B cell (primary cell): ENCODE data around the gene KIAA0232. TPM values are rescaled to one million over a fixed set of nuclear protein-coding genes. Genes with fewer than 3 reads are reported as not detected.
"Not testable (repeated sequence)": the region's sequence is repeated elsewhere in the genome, so short reads cannot be mapped to it uniquely, and the experiment has no call there.

Source experiments
- ATAC-seq: fragments of 200-7000 bp; cut with Tn5 transposase; one replicate; pipeline ENCODE4 v1.10.0; 2021; ENCODE audit warnings: low read depth, mild to moderate bottlenecking, moderate number of reproducible peaks, moderate library complexity
- CTCF ChIA-PET: fragments of 350-600 bp; sonication (Branson Sonifier 250); formaldehyde crosslinking; loops from one replicate; lab custom pipeline; 2021; ENCODE audit warnings: antibody characterized with exemption, inconsistent platforms; lab: Charles Lee
- POLR2A ChIA-PET: fragments of 350-600 bp; sonication (Branson Sonifier 250); formaldehyde crosslinking; loops from one replicate; lab custom pipeline; 2021; ENCODE audit warnings: antibody characterized with exemption; lab: Charles Lee
- DNase-seq: peaks from one replicate; pipeline ENCODE4 v3.0.0; 2013
- H2AFZ ChIP-seq: 2 replicates; pipeline ENCODE4 v1.6.1; 2012; ENCODE audit warnings: mild to moderate bottlenecking, low read depth, low read length; ENCODE audit not compliant: insufficient read depth, poor library complexity, severe bottlenecking
- H3K27ac ChIP-seq, 2 donors: 1 replicate in 1 of 2; 2 replicates in 1 of 2; pipeline ENCODE4 v1.5.1; 2012 to 2013; ENCODE audit warnings: low read length in 2 of 2, mild to moderate bottlenecking in 2 of 2, moderate library complexity in 1 of 2
- H3K27me3 ChIP-seq, 4 experiments: fragments of 200-600 bp in 1 of 4; sonication (generic) in 1 of 4; replicated peaks in 1 of 4; 1 replicate in 2 of 4; 2 replicates in 2 of 4; pipeline versions ENCODE4 v1.6.1 to v1.7.0; 2013 to 2016; ENCODE audit warnings: low read length in 3 of 4, mild to moderate bottlenecking in 2 of 4, mixed read lengths in 1 of 4, moderate library complexity in 1 of 4; ENCODE audit not compliant: insufficient read depth in 4 of 4, control insufficient read depth in 3 of 4; ENCODE audit errors: control extremely low read depth in 1 of 4
- H3K36me3 ChIP-seq, 2 experiments: replicated peaks in 1 of 2; 1 replicate in 1 of 2; 2 replicates in 1 of 2; pipeline versions ENCODE4 v1.6.1 to v1.7.1; 2013; ENCODE audit warnings: low read length in 1 of 2; ENCODE audit not compliant: insufficient read depth in 2 of 2, control insufficient read depth in 1 of 2; ENCODE audit errors: control extremely low read depth in 1 of 2, extremely low read depth in 1 of 2
- H3K4me1 ChIP-seq, 2 donors: fragments of 200-600 bp in 1 of 2; sonication (generic) in 1 of 2; 1 replicate in 1 of 2; 2 replicates in 1 of 2; pipeline versions ENCODE4 v1.5.1 to v1.6.1; 2013 to 2017; ENCODE audit warnings: low read length in 2 of 2; ENCODE audit not compliant: control insufficient read depth in 2 of 2, insufficient read depth in 2 of 2
- H3K4me2 ChIP-seq: replicated peaks from 2 replicates; pipeline ENCODE3; 2012; ENCODE audit warnings: mild to moderate bottlenecking, low read depth, low read length; ENCODE audit not compliant: poor library complexity, severe bottlenecking
- H3K4me3 ChIP-seq, 5 experiments: fragments of 200-600 bp in 1 of 5; sonication (generic) in 1 of 5; 1 replicate in 3 of 5; 2 replicates in 2 of 5; pipeline versions ENCODE4 v1.5.1 to v1.7.0; 2011 to 2016; ENCODE audit warnings: low read length in 4 of 5, mild to moderate bottlenecking in 4 of 5, low read depth in 2 of 5, control low read depth in 1 of 5, moderate library complexity in 1 of 5; ENCODE audit not compliant: insufficient read depth in 1 of 5; ENCODE audit errors: control extremely low read depth in 1 of 5, extremely low read depth in 1 of 5
- H3K79me2 ChIP-seq: fragments of 200-600 bp; sonication (generic); one replicate; pipeline ENCODE4 v1.6.0; 2016; ENCODE audit warnings: low read length; ENCODE audit not compliant: control insufficient read depth, insufficient read depth
- H3K9ac ChIP-seq: fragments of 200-600 bp; sonication (generic); 2 replicates; pipeline ENCODE4 v1.6.1; 2017; ENCODE audit warnings: mild to moderate bottlenecking, low read length, moderate library complexity
- H3K9me3 ChIP-seq, 3 donors: one replicate each; pipeline versions ENCODE4 v1.6.1 to v1.7.1; 2013; ENCODE audit warnings: low read length in 2 of 3; ENCODE audit not compliant: control insufficient read depth in 2 of 3, insufficient read depth in 1 of 3; ENCODE audit errors: control extremely low read depth in 1 of 3
- H4K20me1 ChIP-seq: 2 replicates; pipeline ENCODE4 v1.6.0; 2012; ENCODE audit warnings: mild to moderate bottlenecking, low read length; ENCODE audit not compliant: insufficient read depth, control insufficient read depth, poor library complexity, severe bottlenecking
- H3K27ac Mint-ChIP-seq: one replicate; pipeline ENCODE4 v1.8.0; 2021; ENCODE audit warnings: mixed read lengths
- H3K27me3 Mint-ChIP-seq: one replicate; pipeline ENCODE4 v1.8.0; 2021; ENCODE audit warnings: mixed read lengths
- H3K4me1 Mint-ChIP-seq: one replicate; pipeline ENCODE4 v1.8.0; 2021; ENCODE audit warnings: mixed read lengths
- H3K4me3 Mint-ChIP-seq: one replicate; pipeline ENCODE4 v1.8.0; 2021; ENCODE audit warnings: mixed read lengths
- H3K9me3 Mint-ChIP-seq: one replicate; pipeline ENCODE4 v1.8.0; 2022; ENCODE audit warnings: mixed read lengths; ENCODE audit not compliant: insufficient read depth
- EZH2 ChIP-seq: IDR thresholded peaks from 2 replicates; pipeline ENCODE4 v1.6.1; 2012; ENCODE audit warnings: borderline replicate concordance, low read depth, mild to moderate bottlenecking, moderate library complexity, low read length; ENCODE audit not compliant: insufficient read depth, poor library complexity, severe bottlenecking
- WGBS: methylation state at CpG from one replicate; pipeline ENCODE4 v1.1.5; 2013; ENCODE audit warnings: missing lambda C conversion rate; ENCODE audit not compliant: insufficient coverage; 5-methylcytosine and 5-hydroxymethylcytosine counted together
- intact Hi-C: fragments of 100-400 bp; cut with micrococcal nuclease; formaldehyde crosslinking; loops from one replicate; pipeline ENCODE4 v1.10.0; 2022
- polyA plus RNA-seq: library from polyadenylated mRNA; depleted of rRNA; stranded (reverse); fragments of >200 nt; gene quantifications from 2 replicates; pipeline ENCODE4 v1.2.3, GENCODE V29; 2012
- total RNA-seq, 2 donors: library from RNA; stranded (reverse); fragments of 120-200 nt in 1 of 2; gene quantifications; 1 replicate in 1 of 2; 2 replicates in 1 of 2; pipeline versions ENCODE4 v1.2.3 to v1.2.4, GENCODE V29; 2013 to 2022
- TF ChIP-seq, protein P1 (sequence below): fragments of 200-600 bp; IDR thresholded peaks from one replicate; pipeline ENCODE4 v1.8.0; 2022; ENCODE audit warnings: antibody characterized with exemption, mild to moderate bottlenecking

KIAA0232 gene
- total and polyA plus RNA-seq, 2 donors (not counting 1 experiment from before 2014, with no cell fraction given), result 2.9 to 20.8 TPM

DNA sequence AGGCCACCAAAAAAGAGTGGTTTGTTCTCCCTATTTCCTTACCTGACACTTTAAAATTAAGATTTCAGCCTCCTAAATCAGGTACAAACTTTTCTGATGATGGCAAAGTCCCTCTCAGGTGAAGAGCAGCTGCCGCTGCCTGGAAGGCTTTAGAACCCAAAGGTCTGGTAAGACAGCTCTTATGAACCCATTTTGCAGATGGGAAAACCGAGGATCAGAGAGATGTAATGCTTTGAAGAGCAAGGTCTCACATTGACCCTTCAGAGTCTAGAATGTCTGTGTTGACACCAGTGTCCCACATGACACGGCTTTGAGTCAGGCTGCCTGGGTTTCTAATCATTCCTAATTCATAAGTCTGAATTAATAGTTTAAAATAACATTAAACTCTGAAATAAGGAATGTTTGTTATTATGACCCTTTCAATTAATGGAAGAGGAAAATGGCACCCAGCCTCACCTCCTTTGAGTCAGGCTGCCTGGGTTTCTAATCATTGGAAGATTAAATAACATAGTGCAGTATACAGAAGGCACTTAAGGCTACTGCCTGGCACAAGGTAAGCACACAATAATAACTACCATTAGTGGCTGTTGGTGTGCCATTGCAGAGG lies 27.9 kb upstream of the KIAA0232 start:
- ATAC-seq (no peak), DNase-seq (no peak)
- Mint-ChIP-seq H3K4me3 (no peak overlapping the region), H3K27me3 (peaks cover 3% of the 10 kb centered on the region), H3K9me3 (no peaks in the 10 kb centered on the region), H3K4me1 (no peaks in the 10 kb centered on the region), H3K27ac (no peak overlapping the region)
- H2AFZ ChIP-seq, result no peak overlapping the region
- H3K27me3 ChIP-seq, result no peaks in the 10 kb centered on the region
- H3K79me2 ChIP-seq, result no peaks in the 10 kb centered on the region
- 76% methylated on average over 2 of the region's 3 CpGs for WGBS
- H3K4me1 ChIP-seq, result no peaks in the 10 kb centered on the region
- H4K20me1 ChIP-seq, result no peaks in the 10 kb centered on the region
- H3K27ac ChIP-seq, result no peak overlapping the region
- ChIA-PET CTCF (no interaction called here), POLR2A (no interaction called here)
- H3K4me2 ChIP-seq, result no peak overlapping the region
- TF ChIP-seq EZH2, result no peak
- TF ChIP-seq, protein P1, sequence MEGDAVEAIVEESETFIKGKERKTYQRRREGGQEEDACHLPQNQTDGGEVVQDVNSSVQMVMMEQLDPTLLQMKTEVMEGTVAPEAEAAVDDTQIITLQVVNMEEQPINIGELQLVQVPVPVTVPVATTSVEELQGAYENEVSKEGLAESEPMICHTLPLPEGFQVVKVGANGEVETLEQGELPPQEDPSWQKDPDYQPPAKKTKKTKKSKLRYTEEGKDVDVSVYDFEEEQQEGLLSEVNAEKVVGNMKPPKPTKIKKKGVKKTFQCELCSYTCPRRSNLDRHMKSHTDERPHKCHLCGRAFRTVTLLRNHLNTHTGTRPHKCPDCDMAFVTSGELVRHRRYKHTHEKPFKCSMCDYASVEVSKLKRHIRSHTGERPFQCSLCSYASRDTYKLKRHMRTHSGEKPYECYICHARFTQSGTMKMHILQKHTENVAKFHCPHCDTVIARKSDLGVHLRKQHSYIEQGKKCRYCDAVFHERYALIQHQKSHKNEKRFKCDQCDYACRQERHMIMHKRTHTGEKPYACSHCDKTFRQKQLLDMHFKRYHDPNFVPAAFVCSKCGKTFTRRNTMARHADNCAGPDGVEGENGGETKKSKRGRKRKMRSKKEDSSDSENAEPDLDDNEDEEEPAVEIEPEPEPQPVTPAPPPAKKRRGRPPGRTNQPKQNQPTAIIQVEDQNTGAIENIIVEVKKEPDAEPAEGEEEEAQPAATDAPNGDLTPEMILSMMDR, result no peak
- H3K4me3 ChIP-seq, result no peak overlapping the region
- no peak overlapping the region for H3K9ac ChIP-seq
- intact Hi-C loops, result no loop called here
- no peaks in the 10 kb centered on the region for H3K36me3 ChIP-seq
- no peaks in the 10 kb centered on the region for H3K9me3 ChIP-seq

DNA sequence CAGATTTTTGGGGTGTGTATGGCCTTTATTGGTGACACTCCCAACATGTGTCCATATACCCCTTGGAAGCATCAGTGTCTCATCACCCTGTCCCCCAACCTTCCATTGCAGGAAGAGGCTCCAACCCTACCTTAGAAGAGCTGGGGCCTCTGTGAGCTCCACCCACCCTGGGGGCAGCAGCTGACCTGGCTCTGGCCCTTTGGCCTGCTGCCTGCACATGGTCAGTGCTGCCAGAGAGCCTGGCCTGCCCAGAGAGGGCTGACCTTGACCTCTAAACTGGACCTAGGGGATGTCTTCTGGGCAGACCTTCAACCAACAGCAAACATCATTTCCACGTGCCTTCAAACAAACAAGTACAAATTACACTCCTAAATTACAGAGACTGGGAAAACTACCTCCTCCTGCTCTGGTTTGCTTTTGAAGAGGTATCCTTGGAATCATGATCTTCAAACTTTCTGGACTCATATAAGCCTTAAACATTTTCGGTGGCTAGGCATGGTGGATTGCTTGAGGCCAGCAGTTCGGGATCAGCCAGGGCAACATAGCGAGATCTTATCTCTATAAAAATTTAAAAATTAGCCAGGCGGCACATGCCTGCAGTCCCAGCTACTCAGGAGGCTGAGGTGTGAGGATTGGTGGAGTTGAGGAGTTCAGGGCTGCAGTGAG lies 27.3 kb upstream of the KIAA0232 start:
- ATAC-seq (no peak), DNase-seq (no peak)
- no CpG with 5 or more reads among the region's 5 CpGs for WGBS
- Histone ChIP-seq H4K20me1 (no peaks in the 10 kb centered on the region), H3K4me2 (no peak overlapping the region), H3K4me3 (no peak overlapping the region), H3K27ac (no peak overlapping the region), H3K9ac (no peak overlapping the region), H3K27me3 (no peaks in the 10 kb centered on the region), H3K79me2 (no peaks in the 10 kb centered on the region), H2AFZ (no peak overlapping the region), H3K4me1 (no peaks in the 10 kb centered on the region), H3K36me3 (no peaks in the 10 kb centered on the region), H3K9me3 (no peaks in the 10 kb centered on the region)
- no peaks in the 10 kb centered on the region for H3K4me1 Mint-ChIP-seq
- no peak overlapping the region for H3K27ac Mint-ChIP-seq
- TF ChIP-seq, protein P1, result no peak
- no peak for TF ChIP-seq EZH2
- intact Hi-C loops, result no loop called here
- H3K27me3 Mint-ChIP-seq, result peaks cover 3% of the 10 kb centered on the region
- no peaks in the 10 kb centered on the region for H3K9me3 Mint-ChIP-seq
- ChIA-PET CTCF (no interaction called here), POLR2A (no interaction called here)
- H3K4me3 Mint-ChIP-seq, result no peak overlapping the region

DNA sequence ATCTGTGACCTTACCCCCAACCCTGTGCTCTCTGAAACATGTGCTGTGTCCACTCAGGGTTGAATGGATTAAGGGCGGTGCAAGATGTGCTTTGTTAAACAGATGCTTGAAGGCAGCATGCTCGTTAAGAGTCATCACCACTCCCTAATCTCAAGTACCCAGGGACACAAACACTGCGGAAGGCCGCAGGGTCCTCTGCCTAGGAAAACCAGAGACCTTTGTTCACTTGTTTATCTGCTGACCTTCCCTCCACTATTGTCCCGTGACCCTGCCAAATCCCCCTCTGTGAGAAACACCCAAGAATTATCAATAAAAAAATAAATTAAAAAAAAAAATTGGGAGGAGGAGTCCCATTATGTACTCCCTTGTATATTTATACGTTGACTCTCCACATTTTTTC lies 26.2 kb upstream of the KIAA0232 start:
- ATAC-seq, H3K27ac Mint-ChIP-seq, H3K27ac ChIP-seq, H3K4me3 Mint-ChIP-seq, H3K9me3 ChIP-seq, intact Hi-C loops, CTCF ChIA-PET, H3K9ac ChIP-seq, H4K20me1 ChIP-seq, H3K4me2 ChIP-seq, H2AFZ ChIP-seq, POLR2A ChIA-PET, H3K36me3 ChIP-seq, H3K4me1 Mint-ChIP-seq, H3K4me1 ChIP-seq, H3K27me3 ChIP-seq, H3K4me3 ChIP-seq, H3K9me3 Mint-ChIP-seq, H3K79me2 ChIP-seq, DNase-seq: not testable (repeated sequence)
- H3K27me3 Mint-ChIP-seq, result peaks cover 12% of the 10 kb centered on the region
- 86% methylated on average over 1 of the region's 6 CpGs for WGBS
